HG03108 (cell line): ENCODE data around the gene RSRC1.

Experiments used
- ATAC-seq: cut with Tn5 transposase; IDR thresholded peaks from one replicate; pipeline ENCODE4 v1.9.1; 2021; ENCODE audit warnings: moderate library complexity; ENCODE audit not compliant: unreplicated experiment

Gene RSRC1

DNA sequence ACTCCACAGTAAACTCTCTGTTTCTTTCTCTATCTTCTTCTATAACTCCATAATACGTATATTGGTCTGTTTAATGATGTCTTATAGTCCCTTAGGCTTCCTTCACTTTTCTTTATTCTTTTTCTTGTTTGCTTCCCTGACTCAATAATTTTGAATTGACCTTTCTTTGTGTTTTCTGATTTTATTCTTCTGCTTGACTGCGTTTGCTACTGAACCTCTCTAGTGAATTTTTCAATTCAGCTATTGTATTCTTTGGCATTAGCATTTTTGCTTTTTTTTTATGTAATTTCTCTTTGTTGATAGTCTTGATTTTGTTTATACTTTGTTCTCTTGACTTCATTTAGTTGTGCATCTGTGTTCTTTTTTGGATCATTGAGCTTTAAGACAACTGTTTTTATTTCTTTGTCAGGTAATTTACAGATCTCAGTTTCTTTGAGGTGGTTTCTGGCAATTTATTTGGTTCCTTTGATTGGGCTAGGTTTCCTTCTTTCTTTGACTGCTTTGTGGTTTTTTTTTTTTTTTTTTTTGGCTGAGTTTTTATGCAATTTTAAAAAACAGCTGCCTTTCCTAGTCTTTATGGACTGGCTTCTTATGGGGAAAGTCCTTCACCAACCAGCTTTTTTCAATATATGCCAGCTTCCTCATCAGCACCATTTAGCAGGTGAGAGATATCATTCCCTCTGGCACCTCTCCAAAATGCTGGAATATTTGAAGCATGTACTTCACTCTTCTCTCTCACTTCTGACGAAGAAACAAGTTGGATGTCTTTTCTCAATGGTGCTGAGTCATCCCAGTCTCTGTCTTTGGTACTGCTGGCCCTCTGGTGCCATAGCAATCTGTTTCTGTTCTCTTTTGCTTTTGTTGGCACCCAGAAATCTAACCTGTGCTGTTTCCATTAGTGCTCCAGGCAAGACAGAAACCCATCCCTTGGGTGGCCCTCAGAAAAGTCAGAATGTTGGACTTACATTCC, 17.6 kb downstream of the RSRC1 start:
- no peak for ATAC-seq

DNA sequence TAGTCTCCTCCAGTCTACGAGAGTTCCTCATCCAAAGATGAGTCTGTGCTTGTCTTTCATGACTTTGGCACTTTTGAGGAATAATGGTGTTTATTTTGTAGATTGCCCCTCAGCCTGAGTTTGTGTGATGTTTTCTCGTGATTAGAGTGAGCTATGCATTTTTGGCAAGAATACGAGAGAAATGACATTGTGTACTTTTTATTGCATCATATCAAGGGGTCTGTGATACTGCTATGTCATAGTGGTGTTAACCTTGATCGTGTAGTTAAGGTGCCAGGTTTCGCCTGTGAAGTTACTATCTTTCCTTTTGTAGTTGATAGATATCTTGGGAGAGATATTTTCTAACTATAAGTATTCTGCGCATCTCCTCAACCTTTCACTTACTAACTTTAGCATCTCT, 18.9 kb downstream of the RSRC1 start:
- no peak for ATAC-seq

- no peak for ATAC-seq
Measured at GRCh38 chr3:158134363-158134762, 24.5 kb downstream of the RSRC1 start.

- ATAC-seq: no peak
Measured at GRCh38 chr3:158140396-158140795, 30.5 kb downstream of the RSRC1 start.

- no peak for ATAC-seq
Measured at GRCh38 chr3:158148218-158148617, 38.3 kb downstream of the RSRC1 start.

DNA sequence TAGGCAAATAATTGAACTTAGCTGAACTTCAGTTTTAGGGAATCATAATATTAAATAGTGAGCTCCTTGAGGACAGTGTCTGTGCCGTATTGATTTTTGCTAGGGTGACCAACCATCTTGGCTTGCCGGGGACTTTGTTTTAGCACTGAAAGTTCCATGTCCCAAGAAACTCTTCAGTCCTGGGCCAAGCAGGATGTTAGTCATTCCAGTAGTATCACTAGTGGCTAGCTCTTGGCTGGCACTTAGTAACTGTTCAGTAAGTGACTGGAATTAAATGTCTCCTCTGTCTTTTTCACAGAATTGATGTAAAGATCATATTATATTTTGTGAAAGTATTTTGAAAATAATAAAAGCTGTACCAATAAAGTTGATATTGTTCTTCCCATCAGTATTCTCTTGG, 42.3 kb downstream of the RSRC1 start:
- ATAC-seq: no peak

- no peak for ATAC-seq
Measured at GRCh38 chr3:158158969-158159368, 49.1 kb downstream of the RSRC1 start.

- no peak for ATAC-seq
Measured at GRCh38 chr3:158159714-158160113, 49.8 kb downstream of the RSRC1 start.

GRCh38 chr3:158160958-158161357, 51.1 kb downstream of the RSRC1 start:
- ATAC-seq: no peak

DNA sequence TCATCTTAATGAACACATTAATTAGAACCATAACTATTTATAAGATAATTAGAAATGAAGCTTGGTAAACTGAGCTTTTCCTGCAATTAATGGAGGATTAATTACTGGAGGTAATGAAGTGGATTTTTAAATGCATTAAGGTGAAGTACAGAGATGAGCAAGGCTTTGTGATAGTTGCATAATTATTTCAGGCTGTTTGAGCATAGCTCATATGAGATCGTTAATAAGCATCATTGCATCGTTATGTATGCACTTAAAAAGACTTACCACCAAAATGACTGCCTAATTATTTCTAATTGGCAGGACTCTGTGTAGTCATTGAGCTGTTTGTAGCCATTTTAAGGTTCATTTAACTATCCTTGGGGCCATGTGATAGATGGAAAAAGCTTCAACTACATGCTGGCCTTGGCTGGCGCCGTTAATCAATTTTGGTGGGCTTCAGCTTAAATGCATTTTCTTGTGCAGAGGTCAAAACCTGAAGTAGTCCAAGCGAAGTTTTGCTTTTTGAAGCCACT, 55.3 kb downstream of the RSRC1 start:
- ATAC-seq: no peak

- ATAC-seq: no peak
Measured at GRCh38 chr3:158165730-158166129, 55.8 kb downstream of the RSRC1 start.

GRCh38 chr3:158166223-158166622, 56.3 kb downstream of the RSRC1 start:
- no peak for ATAC-seq

DNA sequence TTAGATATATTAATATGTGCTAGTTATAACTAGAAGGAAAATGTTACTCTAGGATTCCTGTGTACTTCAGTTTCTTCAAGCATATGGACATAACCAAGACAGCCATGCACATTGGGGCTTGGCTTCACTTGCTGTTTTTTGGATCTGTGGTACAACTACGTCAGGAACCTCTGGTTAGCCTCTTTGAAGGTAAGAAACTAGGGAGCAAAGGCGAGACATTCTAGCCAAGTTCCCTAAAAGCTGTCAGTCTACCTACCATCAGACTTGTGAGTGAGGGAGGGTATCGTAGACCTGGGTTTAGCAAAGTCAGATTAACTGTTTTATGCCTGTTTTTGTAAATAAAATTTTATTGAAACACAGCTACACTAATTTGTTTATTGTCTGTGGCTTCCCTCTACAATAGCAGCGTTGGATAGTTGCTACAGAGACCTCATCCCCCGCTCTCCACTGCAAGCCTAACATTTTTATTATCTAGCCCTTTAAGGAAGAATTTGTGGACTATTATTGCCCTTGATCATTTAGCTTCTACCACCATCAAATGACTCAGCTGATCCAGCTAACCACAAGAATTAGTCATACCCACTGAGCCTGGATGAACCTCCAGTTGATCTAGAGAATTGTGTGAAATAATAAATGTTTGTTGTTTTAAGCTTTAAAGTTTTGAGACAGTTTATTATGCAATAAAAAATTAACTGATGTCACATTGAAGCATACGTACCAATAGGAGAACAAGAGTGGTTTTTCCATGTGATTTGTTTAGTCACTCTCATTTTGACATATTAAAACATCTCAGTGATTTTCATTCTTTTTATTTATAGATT, 58.1 kb downstream of the RSRC1 start:
- ATAC-seq: no peak

- no peak for ATAC-seq
Measured at GRCh38 chr3:158169091-158169491, 59.2 kb downstream of the RSRC1 start.

DNA sequence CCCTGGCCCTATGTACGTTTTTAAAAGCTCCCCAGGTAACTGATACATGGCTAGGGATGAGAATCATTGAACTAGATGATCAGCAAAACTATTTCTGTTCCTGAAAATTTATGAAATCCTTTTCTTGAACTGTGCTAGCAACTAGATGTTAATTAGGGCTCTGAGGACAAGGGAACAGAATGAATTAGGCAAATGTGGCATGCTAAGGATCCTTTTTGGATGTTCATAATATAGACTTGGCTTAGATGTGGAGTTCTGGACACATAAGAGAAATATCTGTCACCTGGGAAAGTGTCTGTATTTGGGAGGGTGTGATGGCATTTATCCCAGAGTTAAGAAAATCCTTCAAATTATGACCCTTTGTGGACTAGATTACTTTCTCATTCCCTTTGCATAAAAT, 71.2 kb downstream of the RSRC1 start:
- ATAC-seq: no peak

GRCh38 chr3:158185711-158186110, 75.8 kb downstream of the RSRC1 start:
- no peak for ATAC-seq

DNA sequence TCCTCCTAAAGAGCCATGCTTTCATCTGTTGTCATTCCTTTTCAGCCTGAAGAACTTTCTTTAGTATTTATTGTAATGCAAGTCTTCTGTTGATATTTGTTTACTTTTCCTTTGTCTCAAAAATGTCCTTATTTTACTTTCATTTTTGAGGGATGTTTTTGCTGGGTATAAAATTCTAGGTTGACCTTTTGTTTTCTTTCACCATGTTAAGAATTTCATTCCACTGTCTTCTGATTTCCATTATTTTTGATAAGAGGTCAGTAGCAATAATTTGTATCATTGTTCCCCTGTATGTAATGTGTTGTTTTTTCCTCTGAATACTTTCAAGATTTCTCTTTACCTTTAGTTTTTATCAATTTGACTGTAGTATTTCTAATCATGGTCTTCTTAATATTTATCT, 91.1 kb downstream of the RSRC1 start:
- no peak for ATAC-seq

- no peak for ATAC-seq
Measured at GRCh38 chr3:158205324-158205723, 95.4 kb downstream of the RSRC1 start.

DNA sequence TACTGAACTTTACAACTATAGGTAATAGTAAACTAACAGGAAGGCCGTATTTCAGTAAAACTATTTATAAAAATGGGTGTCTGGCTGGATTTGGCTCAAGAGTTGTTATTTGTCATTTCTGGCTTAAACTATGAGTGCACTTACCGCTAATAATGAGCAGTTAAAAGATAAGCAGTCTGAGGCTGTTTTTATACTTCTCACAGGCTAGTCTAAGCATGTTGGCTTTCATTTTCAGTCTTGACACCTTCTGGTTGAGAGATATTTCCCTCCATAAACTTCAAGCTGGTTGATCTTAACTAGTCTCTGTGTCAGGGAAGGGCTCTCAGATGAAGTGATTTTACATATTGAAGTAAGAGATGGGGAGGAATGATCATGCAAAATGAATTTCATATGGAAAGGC, 96.1 kb downstream of the RSRC1 start:
- no peak for ATAC-seq

DNA sequence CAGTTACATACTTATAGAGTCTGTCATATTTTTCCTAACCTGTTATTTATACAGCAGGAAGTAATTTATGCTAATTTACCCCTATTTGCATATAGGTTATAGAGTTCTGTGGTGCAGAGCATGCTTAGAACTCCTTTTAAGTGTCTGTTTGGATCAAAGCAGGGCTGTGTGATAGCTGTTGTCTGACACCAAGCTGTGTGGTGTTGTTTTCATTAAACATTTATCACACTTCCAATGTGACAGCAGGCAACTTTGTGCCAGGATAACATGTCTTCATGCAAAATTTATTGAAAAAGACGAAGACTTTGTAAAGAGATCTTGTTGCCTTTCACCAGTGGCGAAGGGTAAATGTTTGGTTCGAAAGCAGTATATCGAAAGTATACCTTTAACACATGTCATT, 100.2 kb downstream of the RSRC1 start:
- ATAC-seq: no peak

GRCh38 chr3:158213461-158213860, 103.6 kb downstream of the RSRC1 start:
- no peak for ATAC-seq

DNA sequence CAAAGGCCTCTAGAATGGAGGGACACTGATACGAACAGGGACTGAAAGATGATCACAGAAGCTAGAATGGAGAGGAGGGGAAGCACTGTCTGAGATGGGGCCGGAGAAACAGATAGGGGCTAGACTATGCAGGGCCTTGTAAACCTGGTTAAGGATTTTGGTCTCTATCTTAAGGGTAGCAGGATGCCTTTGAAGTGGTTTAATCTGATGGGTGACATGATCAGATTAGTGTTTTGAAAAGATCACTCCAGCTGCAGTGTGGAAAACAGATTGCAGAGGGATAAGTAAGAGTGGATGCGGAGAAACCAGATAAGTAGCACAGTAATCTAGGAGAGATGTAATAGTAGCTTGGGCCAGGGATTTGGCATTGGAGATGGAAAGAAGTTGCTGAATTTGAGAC, 108.1 kb downstream of the RSRC1 start:
- ATAC-seq: no peak
